Measurements from ENCODE around the gene SRGAP3.

The SRGAP3 gene

GRCh38 chr3:9142362-9142761 is 107.1 kb downstream of the SRGAP3 start:
- no peak overlapping the region for H3K4me3 ChIP-seq (ENCODE audit: low read depth, low read length)
- ChIA-PET CTCF (no interaction called here), POLR2A (interaction anchor here (1.9 kb wide), 1 partner anchor 18 kb away, joined by 5 read pairs; no protein-coding TSS in a partner anchor)
- no peaks in the 10 kb centered on the region for H3K36me3 ChIP-seq (ENCODE audit: control insufficient read depth in 2 of 2, insufficient read depth in 1 of 2, low read length in 2 of 2)
- peaks cover 23% of the 10 kb centered on the region for H3K4me1 ChIP-seq (ENCODE audit: control insufficient read depth, insufficient read depth, low read length)
- no peaks in the 10 kb centered on the region; the same call in 1 of the 2 replicates for H3K9me3 ChIP-seq (ENCODE audit: control insufficient read depth, insufficient read depth, low read depth, low read length)
- no peak overlapping the region for H3K27ac ChIP-seq (ENCODE audit: extremely low read depth, low read depth, low read length)
- TF ChIP-seq ZNF350 (tag by site-specific recombination; IDR thresholded peaks at IDR 0.05) (no peak), ZNF223 (tag by site-specific recombination; IDR thresholded peaks at IDR 0.05) (no peak), ZNF707 (tag by site-specific recombination; IDR thresholded peaks at IDR 0.05) (no peak), ZNF747 (tag by site-specific recombination; IDR thresholded peaks at IDR 0.05) (no peak), ZNF558 (tag by site-specific recombination; IDR thresholded peaks at IDR 0.05) (no peak), ZNF701 (tag by site-specific recombination; IDR thresholded peaks at IDR 0.05) (no peak), ZIC2 (tag by site-specific recombination; IDR thresholded peaks at IDR 0.05) (no peak), ZNF292 (tag by site-specific recombination; IDR thresholded peaks at IDR 0.05; ENCODE audit: borderline replicate concordance, low read depth) (no peak), ZBTB6 (tag by site-specific recombination; IDR thresholded peaks at IDR 0.05) (no peak), KLF16 (tag by site-specific recombination; IDR thresholded peaks at IDR 0.05) (no peak), ZNF2 (tag by site-specific recombination; IDR thresholded peaks at IDR 0.05) (no peak), ZNF24 (tag by site-specific recombination; IDR thresholded peaks at IDR 0.05) (peak; percentile 63), ZXDB (tag by site-specific recombination; IDR thresholded peaks at IDR 0.05) (peak; percentile 54; the same call in 1 of the 2 replicates), ZNF354C (tag by site-specific recombination; IDR thresholded peaks at IDR 0.05; ENCODE audit: borderline replicate concordance, low read depth) (no peak), ZNF114 (tag by site-specific recombination; IDR thresholded peaks at IDR 0.05) (no peak), ZFHX2 (tag by site-specific recombination; conservative IDR thresholded peaks at IDR 0.05) (no peak), ZNF548 (tag by site-specific recombination; IDR thresholded peaks at IDR 0.05) (no peak), ZNF670 (tag by site-specific recombination; IDR thresholded peaks at IDR 0.05; ENCODE audit: low read depth) (no peak), ZNF624 (tag by site-specific recombination; IDR thresholded peaks at IDR 0.05) (no peak), ZNF138 (tag by site-specific recombination; IDR thresholded peaks at IDR 0.05; ENCODE audit: borderline replicate concordance) (no peak), ZEB2 (tag by site-specific recombination; IDR thresholded peaks at IDR 0.05) (peak; percentile 28; the same call in 1 of the 2 replicates), EGR2 (tag by site-specific recombination; IDR thresholded peaks at IDR 0.05; ENCODE audit: low read depth) (no peak), ZNF248 (tag by site-specific recombination; IDR thresholded peaks at IDR 0.05) (no peak), ZNF155 (tag by site-specific recombination; IDR thresholded peaks at IDR 0.05) (no peak), ZNF530 (tag by site-specific recombination; IDR thresholded peaks at IDR 0.05; ENCODE audit: low read depth) (no peak), ZNF473 (tag by site-specific recombination; IDR thresholded peaks at IDR 0.05) (no peak), ZNF112 (tag by site-specific recombination; IDR thresholded peaks at IDR 0.05) (no peak), ZNF585B (tag by site-specific recombination; IDR thresholded peaks at IDR 0.05) (no peak)
- TF ChIP-seq, protein P1, sequence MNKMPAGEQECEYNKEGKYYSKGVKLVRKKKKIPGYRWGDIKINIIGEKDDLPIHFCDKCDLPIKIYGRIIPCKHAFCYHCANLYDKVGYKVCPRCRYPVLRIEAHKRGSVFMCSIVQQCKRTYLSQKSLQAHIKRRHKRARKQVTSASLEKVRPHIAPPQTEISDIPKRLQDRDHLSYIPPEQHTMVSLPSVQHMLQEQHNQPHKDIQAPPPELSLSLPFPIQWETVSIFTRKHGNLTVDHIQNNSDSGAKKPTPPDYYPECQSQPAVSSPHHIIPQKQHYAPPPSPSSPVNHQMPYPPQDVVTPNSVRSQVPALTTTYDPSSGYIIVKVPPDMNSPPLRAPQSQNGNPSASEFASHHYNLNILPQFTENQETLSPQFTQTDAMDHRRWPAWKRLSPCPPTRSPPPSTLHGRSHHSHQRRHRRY (tag by site-specific recombination; IDR thresholded peaks at IDR 0.05), result no peak
- TF ChIP-seq, protein P2, sequence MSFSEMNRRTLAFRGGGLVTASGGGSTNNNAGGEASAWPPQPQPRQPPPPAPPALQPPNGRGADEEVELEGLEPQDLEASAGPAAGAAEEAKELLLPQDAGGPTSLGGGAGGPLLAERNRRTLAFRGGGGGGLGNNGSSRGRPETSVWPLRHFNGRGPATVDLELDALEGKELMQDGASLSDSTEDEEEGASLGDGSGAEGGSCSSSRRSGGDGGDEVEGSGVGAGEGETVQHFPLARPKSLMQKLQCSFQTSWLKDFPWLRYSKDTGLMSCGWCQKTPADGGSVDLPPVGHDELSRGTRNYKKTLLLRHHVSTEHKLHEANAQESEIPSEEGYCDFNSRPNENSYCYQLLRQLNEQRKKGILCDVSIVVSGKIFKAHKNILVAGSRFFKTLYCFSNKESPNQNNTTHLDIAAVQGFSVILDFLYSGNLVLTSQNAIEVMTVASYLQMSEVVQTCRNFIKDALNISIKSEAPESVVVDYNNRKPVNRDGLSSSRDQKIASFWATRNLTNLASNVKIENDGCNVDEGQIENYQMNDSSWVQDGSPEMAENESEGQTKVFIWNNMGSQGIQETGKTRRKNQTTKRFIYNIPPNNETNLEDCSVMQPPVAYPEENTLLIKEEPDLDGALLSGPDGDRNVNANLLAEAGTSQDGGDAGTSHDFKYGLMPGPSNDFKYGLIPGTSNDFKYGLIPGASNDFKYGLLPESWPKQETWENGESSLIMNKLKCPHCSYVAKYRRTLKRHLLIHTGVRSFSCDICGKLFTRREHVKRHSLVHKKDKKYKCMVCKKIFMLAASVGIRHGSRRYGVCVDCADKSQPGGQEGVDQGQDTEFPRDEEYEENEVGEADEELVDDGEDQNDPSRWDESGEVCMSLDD (tag by site-specific recombination; IDR thresholded peaks at IDR 0.05), result no peak
- TF ChIP-seq, protein P3, sequence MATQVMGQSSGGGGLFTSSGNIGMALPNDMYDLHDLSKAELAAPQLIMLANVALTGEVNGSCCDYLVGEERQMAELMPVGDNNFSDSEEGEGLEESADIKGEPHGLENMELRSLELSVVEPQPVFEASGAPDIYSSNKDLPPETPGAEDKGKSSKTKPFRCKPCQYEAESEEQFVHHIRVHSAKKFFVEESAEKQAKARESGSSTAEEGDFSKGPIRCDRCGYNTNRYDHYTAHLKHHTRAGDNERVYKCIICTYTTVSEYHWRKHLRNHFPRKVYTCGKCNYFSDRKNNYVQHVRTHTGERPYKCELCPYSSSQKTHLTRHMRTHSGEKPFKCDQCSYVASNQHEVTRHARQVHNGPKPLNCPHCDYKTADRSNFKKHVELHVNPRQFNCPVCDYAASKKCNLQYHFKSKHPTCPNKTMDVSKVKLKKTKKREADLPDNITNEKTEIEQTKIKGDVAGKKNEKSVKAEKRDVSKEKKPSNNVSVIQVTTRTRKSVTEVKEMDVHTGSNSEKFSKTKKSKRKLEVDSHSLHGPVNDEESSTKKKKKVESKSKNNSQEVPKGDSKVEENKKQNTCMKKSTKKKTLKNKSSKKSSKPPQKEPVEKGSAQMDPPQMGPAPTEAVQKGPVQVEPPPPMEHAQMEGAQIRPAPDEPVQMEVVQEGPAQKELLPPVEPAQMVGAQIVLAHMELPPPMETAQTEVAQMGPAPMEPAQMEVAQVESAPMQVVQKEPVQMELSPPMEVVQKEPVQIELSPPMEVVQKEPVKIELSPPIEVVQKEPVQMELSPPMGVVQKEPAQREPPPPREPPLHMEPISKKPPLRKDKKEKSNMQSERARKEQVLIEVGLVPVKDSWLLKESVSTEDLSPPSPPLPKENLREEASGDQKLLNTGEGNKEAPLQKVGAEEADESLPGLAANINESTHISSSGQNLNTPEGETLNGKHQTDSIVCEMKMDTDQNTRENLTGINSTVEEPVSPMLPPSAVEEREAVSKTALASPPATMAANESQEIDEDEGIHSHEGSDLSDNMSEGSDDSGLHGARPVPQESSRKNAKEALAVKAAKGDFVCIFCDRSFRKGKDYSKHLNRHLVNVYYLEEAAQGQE (tag by site-specific recombination; IDR thresholded peaks at IDR 0.05), result no peak
- TF ChIP-seq, protein P4, sequence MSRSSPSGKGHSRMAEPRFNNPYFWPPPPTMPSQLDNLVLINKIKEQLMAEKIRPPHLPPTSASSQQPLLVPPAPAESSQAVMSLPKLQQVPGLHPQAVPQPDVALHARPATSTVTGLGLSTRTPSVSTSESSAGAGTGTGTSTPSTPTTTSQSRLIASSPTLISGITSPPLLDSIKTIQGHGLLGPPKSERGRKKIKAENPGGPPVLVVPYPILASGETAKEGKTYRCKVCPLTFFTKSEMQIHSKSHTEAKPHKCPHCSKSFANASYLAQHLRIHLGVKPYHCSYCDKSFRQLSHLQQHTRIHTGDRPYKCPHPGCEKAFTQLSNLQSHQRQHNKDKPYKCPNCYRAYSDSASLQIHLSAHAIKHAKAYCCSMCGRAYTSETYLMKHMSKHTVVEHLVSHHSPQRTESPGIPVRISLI (tag by site-specific recombination; IDR thresholded peaks at IDR 0.05), result no peak
